WI38 (cell line): Measurements from ENCODE around the gene KLF11.

Experiments
- H3K4me3 ChIP-seq: 2 replicates; pipeline ENCODE4 v1.5.1; 2011; ENCODE audit warnings: low read depth, mild to moderate bottlenecking, control low read depth, low read length
- CTCF ChIP-seq: IDR thresholded peaks from 2 replicates; pipeline ENCODE4 v1.5.1; 2012; ENCODE audit warnings: low read depth, mild to moderate bottlenecking, control low read depth, low read length

The KLF11 gene

GRCh38 chr2:10000541-10000940 lies 42.8 kb upstream of the KLF11 start:
- H3K4me3 ChIP-seq: no peak overlapping the region
- TF ChIP-seq CTCF: no peak

GRCh38 chr2:10001586-10001985 lies 41.8 kb upstream of the KLF11 start:
- H3K4me3 ChIP-seq: no peak overlapping the region
- no peak for TF ChIP-seq CTCF

- no peak for TF ChIP-seq CTCF
- H3K4me3 ChIP-seq: no peak overlapping the region
Observed at GRCh38 chr2:10002109-10002508, 41.2 kb upstream of the KLF11 start.

GRCh38 chr2:10002681-10003080 lies 40.7 kb upstream of the KLF11 start:
- H3K4me3 ChIP-seq: no peak overlapping the region
- no peak for TF ChIP-seq CTCF

GRCh38 chr2:10003206-10004125 lies 39.9 kb upstream of the KLF11 start:
- no peak overlapping the region for H3K4me3 ChIP-seq
- TF ChIP-seq CTCF: no peak

- no peak overlapping the region for H3K4me3 ChIP-seq
- TF ChIP-seq CTCF: no peak
Observed at GRCh38 chr2:10004401-10004800, 38.9 kb upstream of the KLF11 start.

GRCh38 chr2:10004836-10005235 lies 38.5 kb upstream of the KLF11 start:
- TF ChIP-seq CTCF: no peak
- H3K4me3 ChIP-seq: no peak overlapping the region
